SK-N-SH (cell line): ENCODE data around the gene ANKRD62. TPM values are rescaled to one million over a fixed set of nuclear protein-coding genes. Genes with fewer than 3 reads are reported as not detected.

ENCODE experiments used
- CTCF ChIA-PET: fragments of 300-600, 350-600 bp; formaldehyde crosslinking; extraction: SDS; loops from one replicate; lab custom pipeline; 2021; lab: Yijun Ruan, JAX
- POLR2A ChIA-PET: fragments of 350-600 bp; sonication (Branson Sonifier 250); formaldehyde crosslinking; extraction: SDS; loops from one replicate; lab custom pipeline; 2020; ENCODE audit warnings: antibody characterized with exemption, inconsistent platforms; lab: Yijun Ruan, JAX
- DNase-seq: peaks from one replicate; pipeline ENCODE4 v3.0.0; 2012
- H2AFZ ChIP-seq: fragments of 200-600 bp; sonication (generic); 2 replicates; pipeline ENCODE4 v1.8.1; 2016; ENCODE audit warnings: antibody characterized with exemption, mild to moderate bottlenecking, low read depth
- H3F3A ChIP-seq: fragments of 200-600 bp; sonication (generic); replicated peaks from 2 replicates; pipeline ENCODE3; 2016; ENCODE audit warnings: antibody characterized with exemption, mild to moderate bottlenecking; ENCODE audit not compliant: insufficient read depth
- H3K27ac ChIP-seq, 2 experiments: fragments of 200-500 bp in 1 of 2; fragments of 200-600 bp in 1 of 2; sonication (Bioruptor generic) in 1 of 2; sonication (generic), shearing (Covaris generic) in 1 of 2; 2 replicates each; pipeline versions ENCODE4 v1.5.1 to v1.6.1; 2014 to 2016; ENCODE audit warnings: low read depth in 2 of 2, inconsistent platforms in 1 of 2, low read length in 1 of 2, mild to moderate bottlenecking in 1 of 2, mixed read lengths in 1 of 2
- H3K27me3 ChIP-seq: fragments of 200-600 bp; sonication (generic), shearing (Covaris generic); 2 replicates; pipeline ENCODE4 v1.6.1; 2016; ENCODE audit warnings: mixed run types; ENCODE audit not compliant: insufficient read depth
- H3K36me3 ChIP-seq, 2 experiments: fragments of 200-500 bp in 1 of 2; fragments of 200-600 bp in 1 of 2; sonication (Bioruptor generic) in 1 of 2; sonication (generic) in 1 of 2; replicated peaks in 1 of 2; 2 replicates each; pipeline versions ENCODE3 to v1.5.1; 2014 to 2016; ENCODE audit warnings: low read length in 1 of 2, mild to moderate bottlenecking in 1 of 2; ENCODE audit not compliant: insufficient read depth in 2 of 2, control insufficient read depth in 1 of 2
- H3K4me1 ChIP-seq, 2 experiments: fragments of 200-500 bp in 1 of 2; fragments of 200-600 bp in 1 of 2; sonication (Bioruptor generic) in 1 of 2; sonication (generic), shearing (Covaris generic) in 1 of 2; 2 replicates each; pipeline versions ENCODE4 v1.5.1 to v1.6.1; 2014 to 2016; ENCODE audit warnings: low read depth in 1 of 2, low read length in 1 of 2, mixed run types in 1 of 2; ENCODE audit not compliant: insufficient read depth in 2 of 2, control insufficient read depth in 1 of 2
- H3K4me2 ChIP-seq: fragments of 200-600 bp; sonication (generic), shearing (Covaris generic); 2 replicates; pipeline ENCODE4 v1.6.1; 2017; ENCODE audit warnings: mixed run types
- H3K4me3 ChIP-seq, 2 experiments: fragments of 200-500 bp in 1 of 2; fragments of 200-600 bp in 1 of 2; sonication (Bioruptor generic) in 1 of 2; sonication (generic), shearing (Covaris generic) in 1 of 2; 2 replicates each; pipeline versions ENCODE4 v1.5.1 to v1.8.1; 2014 to 2016; ENCODE audit warnings: low read depth in 2 of 2, inconsistent platforms in 1 of 2, low read length in 1 of 2, mild to moderate bottlenecking in 1 of 2, mixed read lengths in 1 of 2, moderate library complexity in 1 of 2
- H3K79me2 ChIP-seq: fragments of 200-600 bp; sonication (generic); 2 replicates; pipeline ENCODE4 v1.8.1; 2017; ENCODE audit warnings: mild to moderate bottlenecking; ENCODE audit not compliant: insufficient read depth
- H3K9ac ChIP-seq: fragments of 200-600 bp; sonication (generic); 2 replicates; pipeline ENCODE4 v1.6.1; 2017; ENCODE audit warnings: mixed run types
- H3K9me2 ChIP-seq: fragments of 200-600 bp; sonication (generic); 2 replicates; pipeline ENCODE4 v1.6.1; 2017; ENCODE audit warnings: mixed run types
- H3K9me3 ChIP-seq: fragments of 200-600 bp; sonication (generic); 2 replicates; pipeline ENCODE4 v1.6.1; 2017; ENCODE audit warnings: mixed run types, mild to moderate bottlenecking, moderate library complexity
- H4K20me1 ChIP-seq: fragments of 200-600 bp; sonication (generic); 2 replicates; pipeline ENCODE4 v1.6.1; 2017; ENCODE audit warnings: mild to moderate bottlenecking, mixed run types; ENCODE audit not compliant: insufficient read depth
- CHD2 ChIP-seq: fragments of 150-350 bp; IDR thresholded peaks from 2 replicates; pipeline ENCODE4 v1.6.1; 2018; ENCODE audit warnings: low read length; ENCODE audit not compliant: partially characterized antibody
- CTCF ChIP-seq: fragments of 200-600 bp; sonication (generic); IDR thresholded peaks from 2 replicates; pipeline ENCODE4 v1.6.1; 2017; ENCODE audit warnings: antibody characterized with exemption, mild to moderate bottlenecking, moderate library complexity
- EZH2phosphoT487 ChIP-seq: fragments of 200-600 bp; sonication (generic); IDR thresholded peaks from 2 replicates; pipeline ENCODE4 v1.6.1; 2017; ENCODE audit warnings: low read depth, mixed run types, mild to moderate bottlenecking, antibody characterized with exemption, moderate library complexity, borderline replicate concordance
- FOSL2 ChIP-seq: IDR thresholded peaks from 2 replicates; pipeline ENCODE4 v1.4.0; 2012; ENCODE audit warnings: low read depth, mild to moderate bottlenecking, moderate library complexity, borderline replicate concordance
- IRF3 ChIP-seq: fragments of 150-350 bp; IDR thresholded peaks from 2 replicates; pipeline ENCODE4 v1.6.1; 2016; ENCODE audit warnings: mild to moderate bottlenecking, low read depth, low read length
- JUND ChIP-seq: IDR thresholded peaks from 2 replicates; pipeline ENCODE4 v1.4.0; 2012
- RCOR1 ChIP-seq: fragments of 150-350 bp; IDR thresholded peaks from 2 replicates; pipeline ENCODE4 v1.6.1; 2017; ENCODE audit warnings: antibody characterized with exemption, low read length
- SIN3A ChIP-seq: IDR thresholded peaks from 2 replicates; pipeline ENCODE4 v1.6.1; 2012; ENCODE audit warnings: low read depth, mild to moderate bottlenecking, low read length, moderate library complexity, borderline replicate concordance
- SMC3 ChIP-seq: IDR thresholded peaks from 2 replicates; pipeline ENCODE4 v1.6.1; 2012; ENCODE audit warnings: low read depth, low read length, improper control_type of control experiment
- TAF1 ChIP-seq: IDR thresholded peaks from 2 replicates; pipeline ENCODE4 v1.6.1; 2012; ENCODE audit warnings: low read depth, mild to moderate bottlenecking, low read length, moderate library complexity, borderline replicate concordance
- TCF12 ChIP-seq: IDR thresholded peaks from 2 replicates; pipeline ENCODE4 v1.4.0; 2012
- TEAD4 ChIP-seq: IDR thresholded peaks from 2 replicates; pipeline ENCODE4 v1.4.0; 2012; ENCODE audit warnings: mild to moderate bottlenecking, borderline replicate concordance; ENCODE audit not compliant: insufficient read depth
- USF2 ChIP-seq: fragments of 150-350 bp; IDR thresholded peaks from 2 replicates; pipeline ENCODE4 v1.6.1; 2017; ENCODE audit warnings: antibody characterized with exemption, low read length, low read depth, borderline replicate concordance
- ZBTB33 ChIP-seq: IDR thresholded peaks from 2 replicates; pipeline ENCODE4 v1.4.0; 2012; ENCODE audit warnings: low read depth, borderline replicate concordance
- WGBS: methylation state at CpG from one replicate; pipeline ENCODE4 v1.1.6; 2017; ENCODE audit warnings: low lambda C conversion rate; 5-methylcytosine and 5-hydroxymethylcytosine counted together
- polyA plus RNA-seq, 3 experiments: library from polyadenylated mRNA; depleted of rRNA; stranded (reverse); fragments of >200 nt; gene quantifications; 2 replicates each; pipeline ENCODE4 v1.2.3, GENCODE V29; 2012
- TF ChIP-seq, protein P1 (sequence below): IDR thresholded peaks from 2 replicates; pipeline ENCODE4; 2012
- TF ChIP-seq, protein P2 (sequence below): IDR thresholded peaks from 2 replicates; pipeline ENCODE4 v1.4.0; 2012; ENCODE audit warnings: low read depth

The ANKRD62 gene
- polyA plus RNA-seq, 1 of the 3 experiments (the other 2 are of a cell fraction), result not detected

DNA sequence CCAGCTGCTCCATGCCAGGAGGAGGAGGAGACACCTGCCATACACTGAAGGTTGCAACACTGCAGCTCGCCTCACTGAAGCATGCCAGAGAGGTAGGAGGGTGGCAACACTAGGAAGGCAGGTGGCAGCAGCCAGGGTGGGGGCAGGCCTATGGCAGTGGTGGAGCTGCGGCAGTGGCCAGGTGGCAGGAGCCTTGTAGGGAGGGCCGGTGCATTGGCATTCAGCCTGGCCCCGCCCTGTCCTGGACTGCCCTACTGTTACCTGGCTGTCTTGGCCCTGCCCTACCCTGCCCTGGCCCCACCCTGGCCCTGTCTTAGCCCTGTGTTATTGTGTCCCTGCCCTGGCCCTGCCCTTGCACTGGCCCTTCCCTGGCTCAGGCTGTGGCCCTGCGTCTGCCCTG lies 7.4 kb upstream of the ANKRD62 start:
- H4K20me1 ChIP-seq, result no peaks in the 10 kb centered on the region
- H3K27me3 ChIP-seq, result no peaks in the 10 kb centered on the region
- no peak for TF ChIP-seq CTCF
- TF ChIP-seq CHD2, result no peak
- TF ChIP-seq TCF12, result no peak
- no peak for TF ChIP-seq EZH2phosphoT487
- no peak for TF ChIP-seq ZBTB33
- no peak for TF ChIP-seq IRF3
- TF ChIP-seq SIN3A, result no peak
- no peak for TF ChIP-seq RCOR1
- TF ChIP-seq FOSL2, result no peak
- TF ChIP-seq, protein P1, sequence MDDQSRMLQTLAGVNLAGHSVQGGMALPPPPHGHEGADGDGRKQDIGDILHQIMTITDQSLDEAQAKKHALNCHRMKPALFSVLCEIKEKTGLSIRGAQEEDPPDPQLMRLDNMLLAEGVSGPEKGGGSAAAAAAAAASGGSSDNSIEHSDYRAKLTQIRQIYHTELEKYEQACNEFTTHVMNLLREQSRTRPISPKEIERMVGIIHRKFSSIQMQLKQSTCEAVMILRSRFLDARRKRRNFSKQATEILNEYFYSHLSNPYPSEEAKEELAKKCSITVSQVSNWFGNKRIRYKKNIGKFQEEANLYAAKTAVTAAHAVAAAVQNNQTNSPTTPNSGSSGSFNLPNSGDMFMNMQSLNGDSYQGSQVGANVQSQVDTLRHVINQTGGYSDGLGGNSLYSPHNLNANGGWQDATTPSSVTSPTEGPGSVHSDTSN, result no peak
- no peak for TF ChIP-seq TEAD4
- no peak for TF ChIP-seq SMC3
- no peak for TF ChIP-seq USF2
- no peak for TF ChIP-seq TAF1
- TF ChIP-seq JUND, result no peak
- TF ChIP-seq, protein P2, sequence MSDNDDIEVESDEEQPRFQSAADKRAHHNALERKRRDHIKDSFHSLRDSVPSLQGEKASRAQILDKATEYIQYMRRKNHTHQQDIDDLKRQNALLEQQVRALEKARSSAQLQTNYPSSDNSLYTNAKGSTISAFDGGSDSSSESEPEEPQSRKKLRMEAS, result no peak
- POLR2A ChIA-PET, result no interaction called here
- no peak overlapping the region for H3K4me3 ChIP-seq
- H2AFZ ChIP-seq, result no peak overlapping the region
- CTCF ChIA-PET, result no interaction called here
- H3K9ac ChIP-seq, result no peak overlapping the region
- H3K9me2 ChIP-seq, result no peaks in the 10 kb centered on the region
- no peak overlapping the region for H3K4me2 ChIP-seq
- no peaks in the 10 kb centered on the region for H3K9me3 ChIP-seq
- WGBS, result 83% methylated on average over 1 of the region's 5 CpGs
- no peaks in the 10 kb centered on the region for H3F3A ChIP-seq
- no peak overlapping the region for H3K27ac ChIP-seq
- no peaks in the 10 kb centered on the region for H3K36me3 ChIP-seq
- H3K4me1 ChIP-seq, result no peaks in the 10 kb centered on the region
- no peak for DNase-seq
- H3K79me2 ChIP-seq, result no peaks in the 10 kb centered on the region
